Testis (tissue), 3 donors: Measurements from ENCODE around the gene NCAPD3. TPM values are rescaled to one million over a fixed set of nuclear protein-coding genes. Genes with fewer than 3 reads are reported as not detected.
"Not testable (repeated sequence)": the region's sequence is repeated elsewhere in the genome, so short reads cannot be mapped to it uniquely, and the experiment has no call there.

Experiments
- DNase-seq: peaks from one replicate; pipeline ENCODE4 v3.0.0-alpha.2; 2019
- H3K27ac ChIP-seq, 2 donors: fragments of 200-600 bp; sonication (generic); one replicate each; pipeline ENCODE4 v1.5.1; 2019
- H3K27me3 ChIP-seq: fragments of 200-600 bp; sonication (generic); one replicate; pipeline ENCODE4 v1.5.1; 2019
- H3K36me3 ChIP-seq: fragments of 200-600 bp; sonication (generic); one replicate; pipeline ENCODE4 v1.5.1; 2017; ENCODE audit warnings: low read depth; ENCODE audit errors: missing control alignments
- H3K4me1 ChIP-seq: fragments of 200-600 bp; sonication (generic); one replicate; pipeline ENCODE4 v1.5.1; 2019
- H3K4me3 ChIP-seq, 2 donors: fragments of 200-600 bp; sonication (generic); one replicate each; pipeline ENCODE4 v1.5.1; 2017 to 2019
- H3K9me3 ChIP-seq: fragments of 200-600 bp; sonication (generic); one replicate; pipeline ENCODE4 v1.5.1; 2017
- CTCF ChIP-seq, 3 experiments: fragments of 450-650 bp in 2 of 3; fragments of 200-600 bp in 1 of 3; sonication (generic) in 1 of 3; IDR thresholded peaks; one replicate each; pipeline ENCODE4 v1.5.1; 2016 to 2019; ENCODE audit warnings: antibody characterized with exemption in 3 of 3, mild to moderate bottlenecking in 2 of 3, moderate library complexity in 1 of 3
- POLR2A ChIP-seq: fragments of 450-650 bp; IDR thresholded peaks from one replicate; pipeline ENCODE4 v1.6.1; 2017; ENCODE audit warnings: antibody characterized with exemption, mild to moderate bottlenecking, moderate library complexity
- WGBS, 2 donors: methylation state at CpG; one replicate each; pipeline ENCODE4 v1.1.5; 2018; 5-methylcytosine and 5-hydroxymethylcytosine counted together
- intact Hi-C: fragments of 100-400 bp; cut with DNase I; formaldehyde crosslinking; loops from one replicate; pipeline ENCODE4 v1.15.1; 2023; ENCODE audit warnings: low total_unique reads
- polyA plus RNA-seq: library from polyadenylated mRNA; stranded (reverse); fragments of 350-450 nt; fragmentation: Illumina TruSeq; extraction: RNeasy Lipid Tissue Mini Kit (QIAGEN cat#74804); gene quantifications from one replicate; pipeline ENCODE4 v1.2.3, GENCODE V29; 2014; ENCODE audit warnings: low read depth, low replicate concordance; ENCODE audit not compliant: insufficient read depth
- total RNA-seq, 2 donors: library from RNA; depleted of rRNA; stranded (reverse); fragments of >200 nt; gene quantifications; one replicate each; pipeline ENCODE4 v1.2.3, GENCODE V29; 2016

Gene NCAPD3
- total and polyA plus RNA-seq, 3 donors from 2014 or later = 30.8 to 82.9 (median 69.3) TPM

DNA sequence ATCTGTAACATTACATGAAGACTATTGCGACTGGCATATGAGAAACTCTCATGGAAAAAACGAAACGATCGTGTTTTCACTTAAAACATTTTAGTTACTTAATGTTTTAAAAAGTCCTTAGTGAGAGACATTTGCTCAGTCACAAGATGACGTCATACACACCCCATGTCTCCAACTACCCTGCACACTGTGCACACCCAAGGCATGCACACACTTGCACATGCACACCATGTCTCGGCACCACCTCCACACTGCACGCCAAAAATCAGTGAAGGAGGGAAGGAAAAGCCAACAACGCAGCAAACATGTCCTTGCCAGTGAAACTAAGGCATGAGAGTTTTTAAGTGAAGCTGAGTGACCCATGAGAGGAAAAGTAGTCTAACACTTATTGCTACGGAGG, 18.0 kb downstream of the NCAPD3 start:
- intact Hi-C loops = no loop called here
- no peak for DNase-seq
- H3K9me3 ChIP-seq = no peaks in the 10 kb centered on the region
- H3K27me3 ChIP-seq = no peaks in the 10 kb centered on the region
- H3K4me1 ChIP-seq = no peaks in the 10 kb centered on the region
- WGBS, 2 donors = 93 to 95% methylated on average over 9 of the region's 9 CpGs
- H3K27ac ChIP-seq = no peak overlapping the region
- H3K4me3 ChIP-seq = no peak overlapping the region
- TF ChIP-seq POLR2A = no peak
- TF ChIP-seq CTCF (IDR thresholded peaks at IDR 0.05) = no peak
- H3K36me3 ChIP-seq = no peaks in the 10 kb centered on the region

DNA sequence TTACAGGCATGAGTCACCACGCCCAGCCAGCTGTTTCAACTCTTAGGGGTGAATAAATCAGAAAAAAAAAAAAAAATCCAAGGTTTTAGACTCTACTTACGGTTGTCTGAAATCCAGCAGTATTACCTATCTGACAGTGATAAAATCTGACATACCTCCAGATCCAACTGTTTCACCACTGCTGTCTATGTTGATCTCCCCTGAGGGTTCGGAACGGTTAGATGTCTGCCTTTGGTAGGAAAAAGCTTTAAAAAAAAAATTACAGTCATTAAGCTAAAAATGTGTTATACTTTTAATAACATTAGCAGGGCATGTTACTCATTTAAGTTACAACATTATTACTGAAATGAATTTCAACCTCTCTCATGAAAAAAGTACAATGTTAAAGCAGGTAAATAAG, 21.1 kb downstream of the NCAPD3 start:
- intact Hi-C loops = no loop called here
- WGBS, 2 donors = 95% methylated on average over 4 of the region's 4 CpGs
- H3K4me3 ChIP-seq = no peak overlapping the region
- H3K9me3 ChIP-seq = no peaks in the 10 kb centered on the region
- no peaks in the 10 kb centered on the region for H3K27me3 ChIP-seq
- TF ChIP-seq POLR2A (no peak), CTCF (IDR thresholded peaks at IDR 0.05) (no peak)
- no peaks in the 10 kb centered on the region for H3K4me1 ChIP-seq
- no peak for DNase-seq
- H3K27ac ChIP-seq = no peak overlapping the region
- H3K36me3 ChIP-seq = no peaks in the 10 kb centered on the region

- WGBS, 2 donors = 94 to 99% methylated on average over 6 of the region's 6 CpGs
- Histone ChIP-seq H3K27me3 (no peaks in the 10 kb centered on the region), H3K36me3 (no peaks in the 10 kb centered on the region), H3K4me3 (no peak overlapping the region), H3K4me1 (no peaks in the 10 kb centered on the region), H3K9me3 (no peaks in the 10 kb centered on the region), H3K27ac (no peak overlapping the region)
- intact Hi-C loops = no loop called here
- TF ChIP-seq POLR2A = no peak
- no peak for TF ChIP-seq CTCF (IDR thresholded peaks at IDR 0.05)
- DNase-seq = no peak
Observed at GRCh38 chr11:134200688-134201087, 23.1 kb downstream of the NCAPD3 start.

DNA sequence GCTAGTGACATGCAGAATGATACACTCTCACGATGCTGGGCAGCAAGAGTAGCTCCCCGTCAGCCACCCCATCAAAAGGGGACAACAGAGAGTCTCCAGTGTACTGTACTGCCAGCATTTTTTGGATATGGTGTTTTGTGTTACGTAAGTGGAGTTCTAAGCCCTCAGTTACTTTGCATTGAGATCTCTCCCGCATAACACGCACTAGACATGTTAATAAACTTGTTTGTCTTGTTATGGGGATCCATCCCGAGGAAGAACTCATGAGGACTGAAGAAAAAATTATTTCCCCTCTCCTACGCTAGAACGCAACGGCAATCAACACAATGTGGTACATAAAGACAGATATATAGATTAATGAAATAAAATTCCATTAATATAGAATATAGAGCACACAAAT, 24.2 kb downstream of the NCAPD3 start:
- 97% methylated on average over 9 of the region's 9 CpGs for WGBS, 2 donors
- TF ChIP-seq CTCF (IDR thresholded peaks at IDR 0.05) (no peak), POLR2A (no peak)
- intact Hi-C loops = no loop called here

GRCh38 chr11:134196756-134197155, 27.0 kb downstream of the NCAPD3 start:
- Histone ChIP-seq H3K27ac (no peak overlapping the region), H3K4me1 (no peaks in the 10 kb centered on the region), H3K27me3 (no peaks in the 10 kb centered on the region), H3K4me3 (no peak overlapping the region), H3K36me3 (no peaks in the 10 kb centered on the region), H3K9me3 (no peaks in the 10 kb centered on the region)
- no peak for TF ChIP-seq POLR2A
- TF ChIP-seq CTCF (IDR thresholded peaks at IDR 0.05) = no peak
- intact Hi-C loops = no loop called here
- WGBS, 2 donors = 72 to 90% methylated on average over 3 to 4 of the region's 4 CpGs
- DNase-seq = no peak

More for the DNA sequence above, 24.2 kb downstream of the NCAPD3 start:
- no peaks in the 10 kb centered on the region for H3K4me1 ChIP-seq
- no peaks in the 10 kb centered on the region for H3K9me3 ChIP-seq
- DNase-seq = no peak
- H3K27me3 ChIP-seq = no peaks in the 10 kb centered on the region
- no peak overlapping the region for H3K27ac ChIP-seq
- no peak overlapping the region for H3K4me3 ChIP-seq
- H3K36me3 ChIP-seq = no peaks in the 10 kb centered on the region

GRCh38 chr11:134188092-134188491, 35.7 kb downstream of the NCAPD3 start:
- DNase-seq, H3K9me3 ChIP-seq, H3K27me3 ChIP-seq, H3K36me3 ChIP-seq, H3K27ac ChIP-seq, H3K4me1 ChIP-seq, intact Hi-C loops, H3K4me3 ChIP-seq: not testable (repeated sequence)
- 97 to 99% methylated on average over 8 of the region's 8 CpGs for WGBS, 2 donors
